Mesendoderm (in vitro differentiated cells): ENCODE data around the gene SLIT3.

ENCODE experiments used
- DNase-seq: peaks from one replicate; pipeline ENCODE4 v3.0.0; 2013
- H2AK5ac ChIP-seq: 2 replicates; pipeline ENCODE4 v1.6.1; 2013; ENCODE audit warnings: low read length, inconsistent platforms
- H2BK120ac ChIP-seq: 2 replicates; pipeline ENCODE4 v1.6.1; 2013; ENCODE audit warnings: low read depth, mild to moderate bottlenecking, low read length, moderate library complexity, mixed read lengths
- H2BK15ac ChIP-seq: replicated peaks from 2 replicates; pipeline ENCODE4 v1.6.1; 2013; ENCODE audit warnings: low read depth, mild to moderate bottlenecking, moderate library complexity
- H2BK5ac ChIP-seq: 2 replicates; pipeline ENCODE4 v1.6.1; 2013; ENCODE audit warnings: low read length, inconsistent platforms
- H3K18ac ChIP-seq: 2 replicates; pipeline ENCODE4 v1.6.1; 2013; ENCODE audit warnings: mild to moderate bottlenecking, low read length, mixed read lengths
- H3K23ac ChIP-seq: one replicate; pipeline ENCODE4 v1.6.1; 2013; ENCODE audit warnings: low read length
- H3K27ac ChIP-seq: 2 replicates; pipeline ENCODE4 v1.5.1; 2013; ENCODE audit warnings: low read depth, mild to moderate bottlenecking, inconsistent platforms, low read length, moderate library complexity
- H3K27me3 ChIP-seq: 2 replicates; pipeline ENCODE4 v1.6.1; 2013; ENCODE audit warnings: low read length, control low read depth, mild to moderate bottlenecking, inconsistent platforms; ENCODE audit not compliant: insufficient read depth, poor library complexity
- H3K36me3 ChIP-seq: 2 replicates; pipeline ENCODE4 v1.6.1; 2013; ENCODE audit warnings: low read length, inconsistent platforms; ENCODE audit not compliant: control insufficient read depth, insufficient read depth
- H3K4ac ChIP-seq: one replicate; pipeline ENCODE4 v1.6.1; 2013; ENCODE audit warnings: low read depth, mild to moderate bottlenecking, low read length, moderate library complexity
- H3K4me1 ChIP-seq: 2 replicates; pipeline ENCODE4 v1.6.1; 2013; ENCODE audit warnings: low read depth, low read length, inconsistent platforms; ENCODE audit not compliant: control insufficient read depth
- H3K4me2 ChIP-seq: 2 replicates; pipeline ENCODE4 v1.6.1; 2013; ENCODE audit warnings: low read length
- H3K4me3 ChIP-seq: 2 replicates; pipeline ENCODE4 v1.5.1; 2013; ENCODE audit warnings: mild to moderate bottlenecking, low read length
- H3K56ac ChIP-seq: one replicate; pipeline ENCODE4 v1.6.1; 2013; ENCODE audit warnings: low read length
- H3K79me1 ChIP-seq: 2 replicates; pipeline ENCODE4 v1.6.1; 2013; ENCODE audit warnings: low read length, inconsistent platforms
- H3K79me2 ChIP-seq: 2 replicates; pipeline ENCODE4 v1.6.1; 2013; ENCODE audit warnings: mild to moderate bottlenecking, low read length; ENCODE audit not compliant: control insufficient read depth, insufficient read depth
- H3K9ac ChIP-seq: 2 replicates; pipeline ENCODE4 v1.6.1; 2013; ENCODE audit warnings: low read length, inconsistent platforms
- H4K5ac ChIP-seq: one replicate; pipeline ENCODE4 v1.6.1; 2013; ENCODE audit warnings: low read length
- H4K8ac ChIP-seq: one replicate; pipeline ENCODE4 v1.6.1; 2013; ENCODE audit warnings: low read depth, mild to moderate bottlenecking, control low read depth, low read length, moderate library complexity
- WGBS: extraction: QIAGEN DNeasy Blood & Tissue Kit; methylation state at CpG from one replicate; pipeline ENCODE4 v1.1.7; 2013; ENCODE audit warnings: low lambda C conversion rate, missing lambda C conversion rate; ENCODE audit not compliant: insufficient coverage; ENCODE audit errors: extremely low coverage; 5-methylcytosine and 5-hydroxymethylcytosine counted together

Gene SLIT3

GRCh38 chr5:168770996-168771395, 529.9 kb downstream of the SLIT3 start:
- WGBS: no CpG with 5 or more reads among the region's 5 CpGs
- no peak overlapping the region for H3K18ac ChIP-seq
- no peaks in the 10 kb centered on the region for H3K4me1 ChIP-seq
- no peak overlapping the region for H3K4me3 ChIP-seq
- no peak overlapping the region for H2AK5ac ChIP-seq
- no peak overlapping the region for H3K9ac ChIP-seq
- no peak overlapping the region for H2BK120ac ChIP-seq
- no peak overlapping the region for H3K56ac ChIP-seq
- no peaks in the 10 kb centered on the region for H3K79me2 ChIP-seq
- H2BK15ac ChIP-seq: no peak overlapping the region
- no peaks in the 10 kb centered on the region for H3K36me3 ChIP-seq
- no peaks in the 10 kb centered on the region for H3K79me1 ChIP-seq
- H4K5ac ChIP-seq: no peak overlapping the region
- no peak overlapping the region for H3K27ac ChIP-seq
- H3K4me2 ChIP-seq: no peak overlapping the region
- no peak overlapping the region for H3K23ac ChIP-seq
- H2BK5ac ChIP-seq: no peak overlapping the region
- no peak overlapping the region for H4K8ac ChIP-seq
- H3K4ac ChIP-seq: no peak overlapping the region
- DNase-seq: no peak
- H3K27me3 ChIP-seq: no peaks in the 10 kb centered on the region

GRCh38 chr5:168770036-168770498, 530.9 kb downstream of the SLIT3 start:
- no peak overlapping the region for H2BK15ac ChIP-seq
- H3K4ac ChIP-seq: no peak overlapping the region
- no peak overlapping the region for H4K8ac ChIP-seq
- no peak overlapping the region for H3K18ac ChIP-seq
- no peak overlapping the region for H3K4me3 ChIP-seq
- no peak overlapping the region for H3K23ac ChIP-seq
- H3K9ac ChIP-seq: no peak overlapping the region
- no peaks in the 10 kb centered on the region for H3K36me3 ChIP-seq
- H3K79me1 ChIP-seq: no peaks in the 10 kb centered on the region
- peak; percentile 51 for DNase-seq
- no peaks in the 10 kb centered on the region for H3K4me1 ChIP-seq
- no peaks in the 10 kb centered on the region for H3K79me2 ChIP-seq
- WGBS: no CpG with 5 or more reads among the region's 8 CpGs
- H2AK5ac ChIP-seq: no peak overlapping the region
- H3K27me3 ChIP-seq: no peaks in the 10 kb centered on the region
- H2BK120ac ChIP-seq: no peak overlapping the region
- H2BK5ac ChIP-seq: no peak overlapping the region
- no peak overlapping the region for H4K5ac ChIP-seq
- no peak overlapping the region for H3K27ac ChIP-seq
- no peak overlapping the region for H3K4me2 ChIP-seq
- H3K56ac ChIP-seq: no peak overlapping the region

DNA sequence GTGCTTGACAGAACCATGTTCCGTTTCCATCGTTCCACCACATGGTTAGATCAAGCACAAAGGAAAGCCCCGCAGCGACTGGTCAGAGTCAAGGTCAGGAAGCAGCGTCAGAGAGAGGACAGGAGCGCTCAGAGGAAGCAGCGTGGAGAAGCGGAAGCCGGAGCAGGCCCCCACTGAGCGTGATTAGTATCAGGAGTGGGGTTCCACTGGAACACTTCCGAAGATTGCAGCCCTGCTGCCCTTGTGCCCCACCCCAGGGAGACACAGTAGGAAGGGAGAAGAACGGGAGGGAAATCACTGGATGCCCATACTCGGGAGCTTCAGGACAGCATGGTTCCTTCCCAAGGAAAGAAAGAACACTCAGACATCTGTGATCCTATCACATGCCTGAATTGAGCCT, 532.8 kb downstream of the SLIT3 start:
- Histone ChIP-seq H3K4me2 (no peak overlapping the region), H2BK15ac (no peak overlapping the region), H2BK5ac (no peak overlapping the region), H3K4me1 (no peaks in the 10 kb centered on the region), H2AK5ac (no peak overlapping the region), H2BK120ac (no peak overlapping the region), H3K4me3 (no peak overlapping the region), H3K36me3 (no peaks in the 10 kb centered on the region), H3K79me2 (no peaks in the 10 kb centered on the region), H4K5ac (no peak overlapping the region), H3K56ac (no peak overlapping the region), H3K79me1 (no peaks in the 10 kb centered on the region), H3K18ac (no peak overlapping the region), H3K27ac (no peak overlapping the region), H4K8ac (no peak overlapping the region), H3K4ac (no peak overlapping the region), H3K27me3 (no peaks in the 10 kb centered on the region), H3K23ac (no peak overlapping the region), H3K9ac (no peak overlapping the region)
- no CpG with 5 or more reads among the region's 13 CpGs for WGBS
- DNase-seq: no peak

DNA sequence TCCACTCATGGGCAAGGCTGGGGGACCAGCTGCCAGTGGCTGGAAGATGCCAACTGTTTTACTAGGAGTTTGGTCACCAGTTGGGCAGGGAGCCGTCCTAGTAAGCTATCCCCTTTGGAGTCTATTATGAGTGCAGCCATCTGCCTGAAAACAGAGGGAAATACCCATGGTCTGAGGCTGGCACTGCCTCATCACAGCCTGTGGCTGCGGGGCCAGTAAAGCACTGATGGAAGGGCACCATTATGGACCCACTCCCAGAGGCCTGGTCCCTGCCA, 534.6 kb downstream of the SLIT3 start:
- H2AK5ac ChIP-seq: no peak overlapping the region
- H4K5ac ChIP-seq: no peak overlapping the region
- H3K4me3 ChIP-seq: no peak overlapping the region
- H3K27ac ChIP-seq: no peak overlapping the region
- no peak overlapping the region for H3K18ac ChIP-seq
- no CpG with 5 or more reads among the region's 2 CpGs for WGBS
- no peaks in the 10 kb centered on the region for H3K79me2 ChIP-seq
- no peak overlapping the region for H3K4me2 ChIP-seq
- no peak for DNase-seq
- no peaks in the 10 kb centered on the region for H3K27me3 ChIP-seq
- no peak overlapping the region for H2BK15ac ChIP-seq
- no peaks in the 10 kb centered on the region for H3K36me3 ChIP-seq
- H3K4ac ChIP-seq: no peak overlapping the region
- H3K56ac ChIP-seq: no peak overlapping the region
- H3K9ac ChIP-seq: no peak overlapping the region
- H3K23ac ChIP-seq: no peak overlapping the region
- H2BK5ac ChIP-seq: no peak overlapping the region
- H3K4me1 ChIP-seq: no peaks in the 10 kb centered on the region
- no peak overlapping the region for H4K8ac ChIP-seq
- H2BK120ac ChIP-seq: no peak overlapping the region
- H3K79me1 ChIP-seq: no peaks in the 10 kb centered on the region

GRCh38 chr5:168765551-168766425, 535.2 kb downstream of the SLIT3 start:
- no peak overlapping the region for H2BK120ac ChIP-seq
- H3K79me1 ChIP-seq: no peaks in the 10 kb centered on the region
- no peak overlapping the region for H3K27ac ChIP-seq
- no peak for DNase-seq
- no peak overlapping the region for H3K4me2 ChIP-seq
- no peaks in the 10 kb centered on the region for H3K79me2 ChIP-seq
- no peak overlapping the region for H3K9ac ChIP-seq
- no peaks in the 10 kb centered on the region for H3K27me3 ChIP-seq
- H3K18ac ChIP-seq: no peak overlapping the region
- no peak overlapping the region for H3K4ac ChIP-seq
- no peak overlapping the region for H3K23ac ChIP-seq
- no peak overlapping the region for H3K56ac ChIP-seq
- no CpG with 5 or more reads among the region's 9 CpGs for WGBS
- H3K4me3 ChIP-seq: no peak overlapping the region
- H4K5ac ChIP-seq: no peak overlapping the region
- no peaks in the 10 kb centered on the region for H3K4me1 ChIP-seq
- H3K36me3 ChIP-seq: no peaks in the 10 kb centered on the region
- no peak overlapping the region for H2BK15ac ChIP-seq
- H2AK5ac ChIP-seq: no peak overlapping the region
- no peak overlapping the region for H4K8ac ChIP-seq
- no peak overlapping the region for H2BK5ac ChIP-seq

- Histone ChIP-seq H2AK5ac (no peak overlapping the region), H3K4ac (no peak overlapping the region), H4K5ac (no peak overlapping the region), H3K79me1 (no peaks in the 10 kb centered on the region), H3K4me3 (no peak overlapping the region), H3K56ac (no peak overlapping the region), H3K23ac (no peak overlapping the region), H3K18ac (no peak overlapping the region), H3K9ac (no peak overlapping the region), H3K36me3 (no peaks in the 10 kb centered on the region), H4K8ac (no peak overlapping the region), H3K79me2 (no peaks in the 10 kb centered on the region), H3K4me2 (no peak overlapping the region), H3K27ac (no peak overlapping the region), H2BK5ac (no peak overlapping the region), H3K4me1 (no peaks in the 10 kb centered on the region), H2BK120ac (no peak overlapping the region), H3K27me3 (no peaks in the 10 kb centered on the region), H2BK15ac (no peak overlapping the region)
- WGBS: no CpG with 5 or more reads among the region's 15 CpGs
- no peak for DNase-seq
Measured at GRCh38 chr5:168765086-168765550, 535.8 kb downstream of the SLIT3 start.
